GM23338 (cell line): Measurements from ENCODE around the gene CNPY4. TPM values are rescaled to one million over a fixed set of nuclear protein-coding genes. Genes with fewer than 3 reads are reported as not detected.
A peak's percentile ranks its signal among the peaks of the same experiment; 100 is the strongest.

Experiments used
- ATAC-seq: fragments of 200-7000 bp; cut with Tn5 transposase; 3 replicates; pipeline ENCODE4 v1.9.1; 2020
- DNase-seq: peaks from one replicate; pipeline ENCODE4 v3.0.0-alpha.2; 2015; ENCODE audit warnings: low spot score
- H2AFZ ChIP-seq: fragments of 200-600 bp; sonication (generic); 2 replicates; pipeline ENCODE4 v1.8.0; 2016; ENCODE audit warnings: antibody characterized with exemption, mild to moderate bottlenecking, moderate library complexity
- H3F3A ChIP-seq: fragments of 200-600 bp; sonication (generic); replicated peaks from 2 replicates; pipeline ENCODE4 v1.8.0; 2017; ENCODE audit warnings: antibody characterized with exemption, mixed run types, low read depth
- H3K27ac ChIP-seq: fragments of 200-600 bp; sonication (generic); 2 replicates; pipeline ENCODE4 v1.6.1; 2016; ENCODE audit warnings: low read depth
- H3K27me3 ChIP-seq: fragments of 200-600 bp; sonication (generic); 2 replicates; pipeline ENCODE4 v1.8.0; 2016; ENCODE audit warnings: mild to moderate bottlenecking, mixed run types, moderate library complexity; ENCODE audit not compliant: insufficient read depth
- H3K36me3 ChIP-seq: fragments of 200-600 bp; sonication (generic); 2 replicates; pipeline ENCODE4 v1.8.0; 2016; ENCODE audit warnings: mild to moderate bottlenecking; ENCODE audit not compliant: insufficient read depth
- H3K4me1 ChIP-seq: fragments of 200-600 bp; sonication (generic); 2 replicates; pipeline ENCODE4 v1.8.0; 2016; ENCODE audit warnings: mild to moderate bottlenecking, moderate library complexity; ENCODE audit not compliant: insufficient read depth
- H3K4me2 ChIP-seq: fragments of 200-600 bp; sonication (generic); 2 replicates; pipeline ENCODE4 v1.7.1; 2017; ENCODE audit warnings: mixed run types
- H3K4me3 ChIP-seq: fragments of 200-600 bp; sonication (generic); 2 replicates; pipeline ENCODE4 v1.6.1; 2016; ENCODE audit warnings: mixed run types
- H3K79me2 ChIP-seq: fragments of 200-600 bp; sonication (generic); replicated peaks from 2 replicates; pipeline ENCODE4 v1.8.0; 2017; ENCODE audit warnings: mild to moderate bottlenecking; ENCODE audit not compliant: insufficient read depth
- H3K9me2 ChIP-seq: fragments of 200-600 bp; sonication (generic); 2 replicates; pipeline ENCODE4 v1.8.0; 2017; ENCODE audit not compliant: insufficient read depth
- H4K20me1 ChIP-seq: fragments of 200-600 bp; sonication (generic); replicated peaks from 2 replicates; pipeline ENCODE4 v1.8.0; 2017; ENCODE audit warnings: mild to moderate bottlenecking; ENCODE audit not compliant: insufficient read depth
- H3K27ac Mint-ChIP-seq: 2 replicates; pipeline ENCODE4 v1.8.0; 2020; ENCODE audit warnings: inconsistent platforms, mild to moderate bottlenecking, moderate library complexity, mixed read lengths
- H3K27me3 Mint-ChIP-seq: 3 replicates; pipeline ENCODE4 v1.8.0; 2022; ENCODE audit warnings: low read depth, mild to moderate bottlenecking, moderate library complexity, mixed read lengths, inconsistent platforms; ENCODE audit not compliant: insufficient read depth, poor library complexity
- H3K36me3 Mint-ChIP-seq: 3 replicates; pipeline ENCODE4 v1.8.0; 2021; ENCODE audit warnings: low read depth, mild to moderate bottlenecking, inconsistent platforms, moderate library complexity, mixed read lengths
- H3K4me1 Mint-ChIP-seq: 3 replicates; pipeline ENCODE4 v1.8.0; 2020; ENCODE audit warnings: mild to moderate bottlenecking, inconsistent platforms, mixed read lengths
- H3K4me3 Mint-ChIP-seq: 3 replicates; pipeline ENCODE4 v1.8.0; 2021; ENCODE audit warnings: moderate library complexity, mild to moderate bottlenecking, inconsistent platforms, mixed read lengths
- H3K9me3 Mint-ChIP-seq: 3 replicates; pipeline ENCODE4 v1.8.0; 2020; ENCODE audit warnings: moderate library complexity, mild to moderate bottlenecking, inconsistent platforms, mixed read lengths
- POLR2AphosphoS5 ChIP-seq: IDR thresholded peaks from 2 replicates; pipeline ENCODE4 v1.6.1; 2016; ENCODE audit warnings: antibody characterized with exemption, low read depth
- polyA plus RNA-seq: library from polyadenylated mRNA; unstranded; fragments of >200 nt; fragmentation: Nextera tagmentation; extraction: Ambion mirVana; gene quantifications from 2 replicates; pipeline ENCODE4 v1.2.1, GENCODE V29; 2016
- total RNA-seq: library from RNA; depleted of rRNA; stranded (reverse); fragments of >200 nt; shearing (Covaris generic); gene quantifications from 2 replicates; pipeline ENCODE4 v1.2.3, GENCODE V29; 2014
- TF ChIP-seq, protein P1 (sequence below): fragments of 250-450 bp; sonication (Bioruptor Pico); IDR thresholded peaks from 2 replicates; pipeline ENCODE4 v1.5.0; 2020; ENCODE audit warnings: mild to moderate bottlenecking, moderate library complexity
- TF ChIP-seq, protein P2 (sequence below): IDR thresholded peaks from 2 replicates; pipeline ENCODE4 v1.6.1; 2016; ENCODE audit warnings: antibody characterized with exemption
- TF ChIP-seq, protein P3 (sequence below): IDR thresholded peaks from one replicate; pipeline ENCODE4 v1.6.1; 2018; ENCODE audit warnings: antibody characterized with exemption; ENCODE audit not compliant: unreplicated experiment

The CNPY4 gene
- total and polyA plus RNA-seq, 2 experiments from 2014 or later: 10.7 to 12.0 TPM

- H3K9me3 Mint-ChIP-seq: peaks cover 68% of the 10 kb centered on the region
- H3K27me3 Mint-ChIP-seq: peaks cover 26% of the 10 kb centered on the region
- H3K4me2 ChIP-seq: no peak overlapping the region
Measured at GRCh38 chr7:100069991-100070390, 49.4 kb upstream of the CNPY4 start.

More at GRCh38 chr7:100069991-100070390, 49.4 kb upstream of the CNPY4 start:
- H3K4me1 Mint-ChIP-seq: no peaks in the 10 kb centered on the region
- H3K36me3 ChIP-seq: peaks cover 66% of the 10 kb centered on the region
- DNase-seq (no peak), ATAC-seq (no peak)
- no peak overlapping the region for H3K4me3 ChIP-seq
- 0 out of 2 replicates have a peak, but pooled peaks cover 5% of the 10 kb centered on the region for H3K27me3 ChIP-seq
- no peaks in the 10 kb centered on the region for H3K9me2 ChIP-seq
- no peak overlapping the region for H3K27ac Mint-ChIP-seq
- peaks cover 57% of the 10 kb centered on the region for H3F3A ChIP-seq
- no peak overlapping the region for H3K27ac ChIP-seq
- peaks cover 9% of the 10 kb centered on the region for H3K79me2 ChIP-seq
- no peak overlapping the region for H3K4me3 Mint-ChIP-seq
- no peaks in the 10 kb centered on the region for H3K4me1 ChIP-seq
- peaks cover 6% of the 10 kb centered on the region for H4K20me1 ChIP-seq
- TF ChIP-seq, protein P1, sequence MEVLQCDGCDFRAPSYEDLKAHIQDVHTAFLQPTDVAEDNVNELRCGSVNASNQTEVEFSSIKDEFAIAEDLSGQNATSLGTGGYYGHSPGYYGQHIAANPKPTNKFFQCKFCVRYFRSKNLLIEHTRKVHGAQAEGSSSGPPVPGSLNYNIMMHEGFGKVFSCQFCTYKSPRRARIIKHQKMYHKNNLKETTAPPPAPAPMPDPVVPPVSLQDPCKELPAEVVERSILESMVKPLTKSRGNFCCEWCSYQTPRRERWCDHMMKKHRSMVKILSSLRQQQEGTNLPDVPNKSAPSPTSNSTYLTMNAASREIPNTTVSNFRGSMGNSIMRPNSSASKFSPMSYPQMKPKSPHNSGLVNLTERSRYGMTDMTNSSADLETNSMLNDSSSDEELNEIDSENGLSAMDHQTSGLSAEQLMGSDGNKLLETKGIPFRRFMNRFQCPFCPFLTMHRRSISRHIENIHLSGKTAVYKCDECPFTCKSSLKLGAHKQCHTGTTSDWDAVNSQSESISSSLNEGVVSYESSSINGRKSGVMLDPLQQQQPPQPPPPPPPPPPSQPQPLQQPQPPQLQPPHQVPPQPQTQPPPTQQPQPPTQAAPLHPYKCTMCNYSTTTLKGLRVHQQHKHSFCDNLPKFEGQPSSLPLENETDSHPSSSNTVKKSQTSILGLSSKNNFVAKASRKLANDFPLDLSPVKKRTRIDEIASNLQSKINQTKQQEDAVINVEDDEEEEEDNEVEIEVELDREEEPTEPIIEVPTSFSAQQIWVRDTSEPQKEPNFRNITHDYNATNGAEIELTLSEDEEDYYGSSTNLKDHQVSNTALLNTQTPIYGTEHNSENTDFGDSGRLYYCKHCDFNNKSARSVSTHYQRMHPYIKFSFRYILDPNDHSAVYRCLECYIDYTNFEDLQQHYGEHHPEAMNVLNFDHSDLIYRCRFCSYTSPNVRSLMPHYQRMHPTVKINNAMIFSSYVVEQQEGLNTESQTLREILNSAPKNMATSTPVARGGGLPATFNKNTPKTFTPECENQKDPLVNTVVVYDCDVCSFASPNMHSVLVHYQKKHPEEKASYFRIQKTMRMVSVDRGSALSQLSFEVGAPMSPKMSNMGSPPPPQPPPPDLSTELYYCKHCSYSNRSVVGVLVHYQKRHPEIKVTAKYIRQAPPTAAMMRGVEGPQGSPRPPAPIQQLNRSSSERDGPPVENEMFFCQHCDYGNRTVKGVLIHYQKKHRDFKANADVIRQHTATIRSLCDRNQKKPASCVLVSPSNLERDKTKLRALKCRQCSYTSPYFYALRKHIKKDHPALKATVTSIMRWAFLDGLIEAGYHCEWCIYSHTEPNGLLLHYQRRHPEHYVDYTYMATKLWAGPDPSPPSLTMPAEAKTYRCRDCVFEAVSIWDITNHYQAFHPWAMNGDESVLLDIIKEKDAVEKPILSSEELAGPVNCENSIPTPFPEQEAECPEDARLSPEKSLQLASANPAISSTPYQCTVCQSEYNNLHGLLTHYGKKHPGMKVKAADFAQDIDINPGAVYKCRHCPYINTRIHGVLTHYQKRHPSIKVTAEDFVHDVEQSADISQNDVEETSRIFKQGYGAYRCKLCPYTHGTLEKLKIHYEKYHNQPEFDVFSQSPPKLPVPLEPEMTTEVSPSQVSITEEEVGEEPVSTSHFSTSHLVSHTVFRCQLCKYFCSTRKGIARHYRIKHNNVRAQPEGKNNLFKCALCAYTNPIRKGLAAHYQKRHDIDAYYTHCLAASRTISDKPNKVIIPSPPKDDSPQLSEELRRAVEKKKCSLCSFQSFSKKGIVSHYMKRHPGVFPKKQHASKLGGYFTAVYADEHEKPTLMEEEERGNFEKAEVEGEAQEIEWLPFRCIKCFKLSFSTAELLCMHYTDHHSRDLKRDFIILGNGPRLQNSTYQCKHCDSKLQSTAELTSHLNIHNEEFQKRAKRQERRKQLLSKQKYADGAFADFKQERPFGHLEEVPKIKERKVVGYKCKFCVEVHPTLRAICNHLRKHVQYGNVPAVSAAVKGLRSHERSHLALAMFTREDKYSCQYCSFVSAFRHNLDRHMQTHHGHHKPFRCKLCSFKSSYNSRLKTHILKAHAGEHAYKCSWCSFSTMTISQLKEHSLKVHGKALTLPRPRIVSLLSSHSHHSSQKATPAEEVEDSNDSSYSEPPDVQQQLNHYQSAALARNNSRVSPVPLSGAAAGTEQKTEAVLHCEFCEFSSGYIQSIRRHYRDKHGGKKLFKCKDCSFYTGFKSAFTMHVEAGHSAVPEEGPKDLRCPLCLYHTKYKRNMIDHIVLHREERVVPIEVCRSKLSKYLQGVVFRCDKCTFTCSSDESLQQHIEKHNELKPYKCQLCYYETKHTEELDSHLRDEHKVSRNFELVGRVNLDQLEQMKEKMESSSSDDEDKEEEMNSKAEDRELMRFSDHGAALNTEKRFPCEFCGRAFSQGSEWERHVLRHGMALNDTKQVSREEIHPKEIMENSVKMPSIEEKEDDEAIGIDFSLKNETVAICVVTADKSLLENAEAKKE (CRISPR knock-in tag): no peak
- TF ChIP-seq, protein P2, sequence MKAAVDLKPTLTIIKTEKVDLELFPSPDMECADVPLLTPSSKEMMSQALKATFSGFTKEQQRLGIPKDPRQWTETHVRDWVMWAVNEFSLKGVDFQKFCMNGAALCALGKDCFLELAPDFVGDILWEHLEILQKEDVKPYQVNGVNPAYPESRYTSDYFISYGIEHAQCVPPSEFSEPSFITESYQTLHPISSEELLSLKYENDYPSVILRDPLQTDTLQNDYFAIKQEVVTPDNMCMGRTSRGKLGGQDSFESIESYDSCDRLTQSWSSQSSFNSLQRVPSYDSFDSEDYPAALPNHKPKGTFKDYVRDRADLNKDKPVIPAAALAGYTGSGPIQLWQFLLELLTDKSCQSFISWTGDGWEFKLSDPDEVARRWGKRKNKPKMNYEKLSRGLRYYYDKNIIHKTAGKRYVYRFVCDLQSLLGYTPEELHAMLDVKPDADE: no peak
- TF ChIP-seq POLR2AphosphoS5: peak; percentile 24; the same call in 1 of the 2 replicates
- TF ChIP-seq, protein P3, sequence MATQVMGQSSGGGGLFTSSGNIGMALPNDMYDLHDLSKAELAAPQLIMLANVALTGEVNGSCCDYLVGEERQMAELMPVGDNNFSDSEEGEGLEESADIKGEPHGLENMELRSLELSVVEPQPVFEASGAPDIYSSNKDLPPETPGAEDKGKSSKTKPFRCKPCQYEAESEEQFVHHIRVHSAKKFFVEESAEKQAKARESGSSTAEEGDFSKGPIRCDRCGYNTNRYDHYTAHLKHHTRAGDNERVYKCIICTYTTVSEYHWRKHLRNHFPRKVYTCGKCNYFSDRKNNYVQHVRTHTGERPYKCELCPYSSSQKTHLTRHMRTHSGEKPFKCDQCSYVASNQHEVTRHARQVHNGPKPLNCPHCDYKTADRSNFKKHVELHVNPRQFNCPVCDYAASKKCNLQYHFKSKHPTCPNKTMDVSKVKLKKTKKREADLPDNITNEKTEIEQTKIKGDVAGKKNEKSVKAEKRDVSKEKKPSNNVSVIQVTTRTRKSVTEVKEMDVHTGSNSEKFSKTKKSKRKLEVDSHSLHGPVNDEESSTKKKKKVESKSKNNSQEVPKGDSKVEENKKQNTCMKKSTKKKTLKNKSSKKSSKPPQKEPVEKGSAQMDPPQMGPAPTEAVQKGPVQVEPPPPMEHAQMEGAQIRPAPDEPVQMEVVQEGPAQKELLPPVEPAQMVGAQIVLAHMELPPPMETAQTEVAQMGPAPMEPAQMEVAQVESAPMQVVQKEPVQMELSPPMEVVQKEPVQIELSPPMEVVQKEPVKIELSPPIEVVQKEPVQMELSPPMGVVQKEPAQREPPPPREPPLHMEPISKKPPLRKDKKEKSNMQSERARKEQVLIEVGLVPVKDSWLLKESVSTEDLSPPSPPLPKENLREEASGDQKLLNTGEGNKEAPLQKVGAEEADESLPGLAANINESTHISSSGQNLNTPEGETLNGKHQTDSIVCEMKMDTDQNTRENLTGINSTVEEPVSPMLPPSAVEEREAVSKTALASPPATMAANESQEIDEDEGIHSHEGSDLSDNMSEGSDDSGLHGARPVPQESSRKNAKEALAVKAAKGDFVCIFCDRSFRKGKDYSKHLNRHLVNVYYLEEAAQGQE: no peak
- no peak overlapping the region for H2AFZ ChIP-seq
- peaks cover 96% of the 10 kb centered on the region for H3K36me3 Mint-ChIP-seq
